HCT116 (cell line): ENCODE data around the gene ACSM3. TPM values are rescaled to one million over a fixed set of nuclear protein-coding genes. Genes with fewer than 3 reads are reported as not detected.

ENCODE experiments used
- ATAC-seq: fragments of 200-7000 bp; cut with Tn5 transposase; 2 replicates; pipeline ENCODE4 v1.9.1; 2020; ENCODE audit warnings: mild to moderate bottlenecking, moderate library complexity
- BruUV-seq: library from RNA; stranded (reverse); fragments of 400-500 nt; replicated peaks from 2 replicates; lab custom pipeline; 2021; lab: Mats Ljungman, UMichigan
- CTCF ChIA-PET: fragments of 300-600 bp; sonication (Branson Sonifier 250); formaldehyde crosslinking; loops from one replicate; lab custom pipeline; 2021; ENCODE audit warnings: antibody characterized with exemption; lab: Charles Lee
- POLR2A ChIA-PET: fragments of 300-600, 350-600 bp; sonication (Branson Sonifier 250); formaldehyde crosslinking; loops from one replicate; lab custom pipeline; 2021; ENCODE audit warnings: antibody characterized with exemption; lab: Charles Lee
- RAD21 ChIA-PET, 2 experiments: fragments of 300-600 bp; sonication (Branson Sonifier 250); formaldehyde crosslinking; loops; one replicate each; lab custom pipeline; 2023; ENCODE audit warnings: low total read pairs in 2 of 2; ENCODE audit not compliant: uncharacterized antibody in 2 of 2, unreplicated experiment in 2 of 2, low non-redundant PET in 1 of 2; lab: Charles Lee
- DNase-seq: peaks from one replicate; pipeline ENCODE4 v3.0.0-alpha.2; 2010; ENCODE audit warnings: low read depth, low spot score
- H2AFZ ChIP-seq: fragments of 200-600 bp; shearing (Covaris generic), sonication (generic); 2 replicates; pipeline ENCODE4 v1.6.1; 2017; ENCODE audit warnings: low read depth, mixed run types, mixed read lengths, antibody characterized with exemption, low read length; ENCODE audit not compliant: poor library complexity, severe bottlenecking
- H3K27ac ChIP-seq: 2 replicates; pipeline ENCODE4 v1.5.1; 2012; ENCODE audit warnings: low read depth, low read length
- H3K27me3 ChIP-seq: fragments of 200-600 bp; sonication (generic); 2 replicates; pipeline ENCODE4 v1.6.1; 2016; ENCODE audit warnings: mixed run types, low read length, mixed read lengths; ENCODE audit not compliant: insufficient read depth
- H3K36me3 ChIP-seq, 2 experiments: fragments of 200-500 bp in 1 of 2; fragments of 200-600 bp in 1 of 2; sonication (Bioruptor generic) in 1 of 2; sonication (generic) in 1 of 2; 2 replicates each; pipeline versions ENCODE4 v1.5.1 to v1.6.1; 2014 to 2016; ENCODE audit warnings: low read length in 2 of 2, inconsistent platforms in 1 of 2, mixed read lengths in 1 of 2, mixed run types in 1 of 2; ENCODE audit not compliant: insufficient read depth in 2 of 2, control insufficient read depth in 1 of 2
- H3K4me1 ChIP-seq, 2 experiments: fragments of 200-600 bp in 1 of 2; sonication (generic) in 1 of 2; 2 replicates each; pipeline versions ENCODE4 v1.5.1 to v1.6.1; 2012 to 2017; ENCODE audit warnings: low read length in 2 of 2, inconsistent platforms in 1 of 2, mild to moderate bottlenecking in 1 of 2, mixed read lengths in 1 of 2, mixed run types in 1 of 2, moderate library complexity in 1 of 2; ENCODE audit not compliant: insufficient read depth in 2 of 2, control insufficient read depth in 1 of 2
- H3K4me2 ChIP-seq: fragments of 200-600 bp; sonication (generic); 2 replicates; pipeline ENCODE4 v1.6.1; 2017; ENCODE audit warnings: mixed run types, low read length, mixed read lengths
- H3K4me3 ChIP-seq, 2 experiments: fragments of 200-600 bp in 1 of 2; sonication (generic) in 1 of 2; replicated peaks in 1 of 2; 2 replicates each; pipeline ENCODE4 v1.5.1; 2011 to 2016; ENCODE audit warnings: low read length in 2 of 2, control low read depth in 1 of 2, low read depth in 1 of 2, mild to moderate bottlenecking in 1 of 2, mixed read lengths in 1 of 2, mixed run types in 1 of 2
- H3K79me2 ChIP-seq: fragments of 200-600 bp; sonication (generic); 2 replicates; pipeline ENCODE4 v1.6.1; 2017; ENCODE audit warnings: mild to moderate bottlenecking, mixed run types, low read length, moderate library complexity, mixed read lengths; ENCODE audit not compliant: insufficient read depth
- H3K9ac ChIP-seq: fragments of 200-600 bp; sonication (generic); 2 replicates; pipeline ENCODE4 v1.6.1; 2016; ENCODE audit warnings: low read length, mixed read lengths
- H3K9me2 ChIP-seq: fragments of 200-600 bp; sonication (generic), shearing (Covaris generic); 2 replicates; pipeline ENCODE4 v1.6.1; 2017; ENCODE audit warnings: mixed run types, mild to moderate bottlenecking, moderate library complexity; ENCODE audit not compliant: insufficient read depth
- H3K9me3 ChIP-seq, 2 experiments: fragments of 200-500 bp in 1 of 2; fragments of 200-600 bp in 1 of 2; sonication (Bioruptor generic) in 1 of 2; sonication (generic) in 1 of 2; 2 replicates each; pipeline ENCODE4 v1.6.1; 2014 to 2017; ENCODE audit warnings: low read length in 2 of 2, mixed read lengths in 2 of 2, inconsistent platforms in 1 of 2, low read depth in 1 of 2, mild to moderate bottlenecking in 1 of 2, mixed run types in 1 of 2, moderate library complexity in 1 of 2; ENCODE audit not compliant: control insufficient read depth in 1 of 2, insufficient read depth in 1 of 2
- H4K20me1 ChIP-seq: fragments of 200-600 bp; sonication (generic), shearing (Covaris generic); 2 replicates; pipeline ENCODE4 v1.6.1; 2017; ENCODE audit warnings: mixed run types, mild to moderate bottlenecking, moderate library complexity; ENCODE audit not compliant: insufficient read depth
- CBX3 ChIP-seq: IDR thresholded peaks from 2 replicates; pipeline ENCODE4 v1.6.1; 2012; ENCODE audit warnings: low read depth
- CTCF ChIP-seq, 3 experiments: fragments of 200-600 bp in 1 of 3; sonication (generic) in 1 of 3; IDR thresholded peaks in 2 of 3; conservative IDR thresholded peaks in 1 of 3; 2 replicates each; pipeline ENCODE4 v1.5.1; 2012 to 2017; ENCODE audit warnings: low read depth in 2 of 3, low read length in 2 of 3, antibody characterized with exemption in 1 of 3, borderline replicate concordance in 1 of 3, control low read depth in 1 of 3, mild to moderate bottlenecking in 1 of 3, mixed read lengths in 1 of 3, mixed run types in 1 of 3, moderate library complexity in 1 of 3; ENCODE audit not compliant: insufficient read depth in 1 of 3
- ELF1 ChIP-seq: IDR thresholded peaks from 2 replicates; pipeline ENCODE4 v1.6.1; 2012; ENCODE audit warnings: low read depth, borderline replicate concordance
- POLR2A ChIP-seq: IDR thresholded peaks from 2 replicates; pipeline ENCODE4 v1.7.0; 2011; ENCODE audit warnings: borderline replicate concordance; ENCODE audit not compliant: insufficient read depth, insufficient read length; ENCODE audit errors: extremely low read depth
- RAD21 ChIP-seq: IDR thresholded peaks from 2 replicates; pipeline ENCODE4 v1.6.1; 2012; ENCODE audit warnings: low read depth, mild to moderate bottlenecking
- SP1 ChIP-seq: IDR thresholded peaks from 2 replicates; pipeline ENCODE4 v1.6.1; 2012; ENCODE audit warnings: low read depth
- YY1 ChIP-seq: IDR thresholded peaks from 2 replicates; pipeline ENCODE4 v1.6.1; 2011; ENCODE audit warnings: low read length, low read depth, moderate library complexity, mild to moderate bottlenecking; ENCODE audit not compliant: insufficient replicate concordance; ENCODE audit errors: extremely low read depth
- intact Hi-C: fragments of 100-400 bp; cut with micrococcal nuclease; formaldehyde crosslinking; loops from 2 replicates; pipeline ENCODE4 v1.10.0; 2022
- total RNA-seq: library from RNA; stranded (reverse); gene quantifications from one replicate; pipeline ENCODE4 v1.2.1, GENCODE V29; 2021; ENCODE audit not compliant: unreplicated experiment

Gene ACSM3
- total RNA-seq, 1 experiment from 2014 or later, result 15.0 TPM

- no TSS peak for BruUV-seq
- Histone ChIP-seq H3K9ac (no peak overlapping the region), H3K27me3 (no peaks in the 10 kb centered on the region), H3K36me3 (no peaks in the 10 kb centered on the region), H3K27ac (no peak overlapping the region), H3K4me1 (peaks cover 0 to 5% of the 10 kb centered on the region in 2 experiments; a peak in 1 of 4 replicates), H3K9me3 (0 out of 4 replicates have a peak, but pooled peaks cover 0 to 3% of the 10 kb centered on the region in 2 experiments), H3K9me2 (no peaks in the 10 kb centered on the region), H3K4me2 (no peak overlapping the region), H4K20me1 (no peaks in the 10 kb centered on the region), H3K79me2 (no peaks in the 10 kb centered on the region), H2AFZ (no peak overlapping the region), H3K4me3 (no peak overlapping the region)
- intact Hi-C loops, result no loop called here
- ATAC-seq (peak; percentile 99), DNase-seq (peak; percentile 68)
- POLR2A ChIA-PET, result no interaction called here
- peak; percentile 57 to 93 (median 89) for TF ChIP-seq CTCF (IDR thresholded peaks at IDR 0.05 in 2 of 3, conservative IDR thresholded peaks at IDR 0.05 in 1 of 3; ENCODE audit: borderline replicate concordance in 1 of 3, insufficient read depth in 1 of 3, low read depth in 2 of 3, low read length in 2 of 3)
- TF ChIP-seq SP1, result no peak
- no peak for TF ChIP-seq POLR2A
- peak; percentile 66 for TF ChIP-seq RAD21
- TF ChIP-seq YY1, result peak; percentile 26
- TF ChIP-seq CBX3, result peak; percentile 69; the same call in 1 of the 2 replicates
- TF ChIP-seq ELF1, result no peak
- RAD21 ChIA-PET, result no interaction called here
- CTCF ChIA-PET, result interaction anchor here (0.6 to 3.0 kb wide), 4 partner anchors 8 to 16 kb away, joined by 3 to 14 read pairs (median 4); partner anchors contain the start of gene ACSM3
Observed at GRCh38 chr16:20774703-20775362, 11.0 kb downstream of the ACSM3 start.
